ENCODE results near the gene FBXO27. TPM values are rescaled to one million over a fixed set of nuclear protein-coding genes. Genes with fewer than 3 reads are reported as not detected.

The FBXO27 gene
- total and polyA plus RNA-seq, 2 of the 4 experiments (the other 2 are of a cell fraction) = 0.18 to 0.50 TPM

DNA sequence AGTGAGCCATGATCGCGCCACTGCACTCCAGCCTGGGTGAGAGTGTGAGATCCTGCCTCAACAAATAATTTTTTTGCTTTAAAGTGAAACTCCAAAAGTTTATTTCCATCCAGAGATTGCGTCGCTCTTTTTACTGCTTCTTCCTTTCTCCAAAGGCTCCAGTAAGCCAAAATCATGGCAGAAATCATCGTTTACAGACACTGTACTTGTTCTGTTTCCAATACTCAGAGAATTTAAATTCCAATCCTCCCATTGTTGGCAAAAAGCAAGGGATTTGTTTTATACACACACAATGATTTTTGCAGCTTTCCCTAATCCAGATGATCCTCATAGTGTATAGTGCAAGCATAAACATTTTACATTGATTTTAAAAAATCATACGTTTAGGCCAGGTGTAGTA is 15.3 kb downstream of the FBXO27 start:
- Histone ChIP-seq H3K4me3 (ENCODE audit: insufficient read depth, low read depth, low read length) (no peak overlapping the region), H4K5ac (ENCODE audit: low read depth, low read length) (no peak overlapping the region), H4K20me1 (ENCODE audit: insufficient read depth, low read length) (no peaks in the 10 kb centered on the region), H4K91ac (ENCODE audit: insufficient read depth, low read depth, low read length) (no peak overlapping the region), H3K56ac (ENCODE audit: extremely low read depth, insufficient read depth, low read length) (no peak overlapping the region), H3K4me2 (ENCODE audit: low read depth, low read length) (no peak overlapping the region), H3K14ac (replicated peaks; ENCODE audit: low read depth, low read length) (no peak overlapping the region), H3K9me1 (ENCODE audit: insufficient read depth, low read length) (no peaks in the 10 kb centered on the region), H3K9ac (ENCODE audit: low read depth, low read length) (no peak overlapping the region), H3K23ac (ENCODE audit: low read depth, low read length) (no peak overlapping the region), H2AK9ac (replicated peaks; ENCODE audit: low read depth, low read length, poor library complexity) (no peak overlapping the region), H3K27ac (ENCODE audit: insufficient read depth, low read length) (no peak overlapping the region), H3K4me1 (ENCODE audit: control insufficient read depth, insufficient read depth, low read length) (no peaks in the 10 kb centered on the region), H3K27me3 (ENCODE audit: control insufficient read depth, insufficient read depth, low read length) (peaks cover 16% of the 10 kb centered on the region), H2AK5ac (ENCODE audit: low read depth, low read length) (no peak overlapping the region), H2BK15ac (ENCODE audit: low read depth, low read length) (no peak overlapping the region), H3K4ac (ENCODE audit: low read depth, low read length) (no peak overlapping the region), H3K36me3 (ENCODE audit: control insufficient read depth, insufficient read depth, low read length) (no peaks in the 10 kb centered on the region), H2BK120ac (ENCODE audit: low read depth, low read length) (no peak overlapping the region), H3K79me1 (ENCODE audit: low read depth in 1 of 2, low read length in 2 of 2) (no peaks in the 10 kb centered on the region), H2BK5ac (ENCODE audit: low read depth, low read length, poor library complexity, severe bottlenecking) (no peak overlapping the region), H4K8ac (ENCODE audit: low read depth in 2 of 2, low read length in 2 of 2) (no peak overlapping the region), H2BK20ac (ENCODE audit: low read depth, low read length) (no peak overlapping the region), H2AFZ (replicated peaks; ENCODE audit: low read length, poor library complexity) (no peak overlapping the region), H3K9me3 (ENCODE audit: control insufficient read depth, insufficient read depth, low read length) (no peaks in the 10 kb centered on the region; the same call in 1 of the 2 replicates), H3K18ac (ENCODE audit: low read depth, low read length) (no peak overlapping the region)
- ChIA-PET CTCF (no interaction called here), POLR2A (ENCODE audit: unreplicated experiment) (no interaction called here)
- intact Hi-C loops (cut with micrococcal nuclease) = no loop called here
- TF ChIP-seq, protein P1, sequence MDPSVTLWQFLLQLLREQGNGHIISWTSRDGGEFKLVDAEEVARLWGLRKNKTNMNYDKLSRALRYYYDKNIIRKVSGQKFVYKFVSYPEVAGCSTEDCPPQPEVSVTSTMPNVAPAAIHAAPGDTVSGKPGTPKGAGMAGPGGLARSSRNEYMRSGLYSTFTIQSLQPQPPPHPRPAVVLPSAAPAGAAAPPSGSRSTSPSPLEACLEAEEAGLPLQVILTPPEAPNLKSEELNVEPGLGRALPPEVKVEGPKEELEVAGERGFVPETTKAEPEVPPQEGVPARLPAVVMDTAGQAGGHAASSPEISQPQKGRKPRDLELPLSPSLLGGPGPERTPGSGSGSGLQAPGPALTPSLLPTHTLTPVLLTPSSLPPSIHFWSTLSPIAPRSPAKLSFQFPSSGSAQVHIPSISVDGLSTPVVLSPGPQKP (IDR thresholded peaks at IDR 0.05; ENCODE audit: borderline replicate concordance, low read depth, low read length) = no peak
- TF ChIP-seq CTCF (conservative IDR thresholded peaks at IDR 0.05; ENCODE audit: low read depth, low read length) = no peak
- TF ChIP-seq MAFK (IDR thresholded peaks at IDR 0.05; ENCODE audit: low read depth, low read length) = no peak
- no peak for TF ChIP-seq CHD1 (IDR thresholded peaks at IDR 0.05; ENCODE audit: low read depth, low read length)
- no peak for TF ChIP-seq POLR2A (IDR thresholded peaks at IDR 0.05; ENCODE audit: low read depth, low read length)
- no peak for TF ChIP-seq BHLHE40 (IDR thresholded peaks at IDR 0.05; ENCODE audit: low read depth, low read length)
- TF ChIP-seq SMC3 (IDR thresholded peaks at IDR 0.05; ENCODE audit: low read depth, low read length) = no peak
- TF ChIP-seq RCOR1 (IDR thresholded peaks at IDR 0.05; ENCODE audit: insufficient replicate concordance, low read length) = no peak
- TF ChIP-seq RFX5 (IDR thresholded peaks at IDR 0.05; ENCODE audit: low read depth, low read length) = no peak
- TF ChIP-seq FOS (IDR thresholded peaks at IDR 0.05; ENCODE audit: low read depth, low read length) = no peak
- TF ChIP-seq MXI1 (IDR thresholded peaks at IDR 0.05; ENCODE audit: borderline replicate concordance, low read depth, low read length) = no peak
- no peak for TF ChIP-seq MAZ (IDR thresholded peaks at IDR 0.05; ENCODE audit: borderline replicate concordance, low read depth, low read length)
- TF ChIP-seq NFE2L2 (IDR thresholded peaks at IDR 0.05; ENCODE audit: low read depth, low read length) = no peak
- TF ChIP-seq RAD21 (IDR thresholded peaks at IDR 0.05; ENCODE audit: low read length) = no peak
- no peak for TF ChIP-seq CEBPB (IDR thresholded peaks at IDR 0.05; ENCODE audit: low read depth, low read length)
- TF ChIP-seq, protein P2, sequence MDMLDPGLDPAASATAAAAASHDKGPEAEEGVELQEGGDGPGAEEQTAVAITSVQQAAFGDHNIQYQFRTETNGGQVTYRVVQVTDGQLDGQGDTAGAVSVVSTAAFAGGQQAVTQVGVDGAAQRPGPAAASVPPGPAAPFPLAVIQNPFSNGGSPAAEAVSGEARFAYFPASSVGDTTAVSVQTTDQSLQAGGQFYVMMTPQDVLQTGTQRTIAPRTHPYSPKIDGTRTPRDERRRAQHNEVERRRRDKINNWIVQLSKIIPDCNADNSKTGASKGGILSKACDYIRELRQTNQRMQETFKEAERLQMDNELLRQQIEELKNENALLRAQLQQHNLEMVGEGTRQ (IDR thresholded peaks at IDR 0.05; ENCODE audit: low read depth, low read length) = no peak
- ATAC-seq (ENCODE audit: low read depth) = no peak
- WGBS, 2 experiments (ENCODE audit: extremely low coverage in 2 of 2, insufficient read length in 1 of 2) = 40% methylated on average over 1 of the region's 6 CpGs; no CpG with 5 or more reads in 1 of the 2 experiments
- dilution Hi-C loops (cut with HindIII; ENCODE audit: low sequenced_read_pairs, unreplicated experiment) = no loop called here
- no TSS peak for BruUV-seq (replicated peaks)
- in situ Hi-C loops (cut with MboI; ENCODE audit: low sequenced_read_pairs) = no loop called here
- DNase-seq = no peak

Data from IMR-90 (cell line).